HCT116 (cell line): Measurements from ENCODE around the gene NOS1. TPM values are rescaled to one million over a fixed set of nuclear protein-coding genes. Genes with fewer than 3 reads are reported as not detected.

ENCODE experiments used
- ATAC-seq: fragments of 200-7000 bp; cut with Tn5 transposase; 2 replicates; pipeline ENCODE4 v1.9.1; 2020; ENCODE audit warnings: mild to moderate bottlenecking, moderate library complexity
- BruUV-seq: library from RNA; stranded (reverse); fragments of 400-500 nt; replicated peaks from 2 replicates; lab custom pipeline; 2021; lab: Mats Ljungman, UMichigan
- CTCF ChIA-PET: fragments of 300-600 bp; sonication (Branson Sonifier 250); formaldehyde crosslinking; loops from one replicate; lab custom pipeline; 2021; ENCODE audit warnings: antibody characterized with exemption; lab: Charles Lee
- POLR2A ChIA-PET: fragments of 300-600, 350-600 bp; sonication (Branson Sonifier 250); formaldehyde crosslinking; loops from one replicate; lab custom pipeline; 2021; ENCODE audit warnings: antibody characterized with exemption; lab: Charles Lee
- RAD21 ChIA-PET, 2 experiments: fragments of 300-600 bp; sonication (Branson Sonifier 250); formaldehyde crosslinking; loops; one replicate each; lab custom pipeline; 2023; ENCODE audit warnings: low total read pairs in 2 of 2; ENCODE audit not compliant: uncharacterized antibody in 2 of 2, unreplicated experiment in 2 of 2, low non-redundant PET in 1 of 2; lab: Charles Lee
- DNase-seq: peaks from one replicate; pipeline ENCODE4 v3.0.0-alpha.2; 2010; ENCODE audit warnings: low read depth, low spot score
- H2AFZ ChIP-seq: fragments of 200-600 bp; shearing (Covaris generic), sonication (generic); 2 replicates; pipeline ENCODE4 v1.6.1; 2017; ENCODE audit warnings: low read depth, mixed run types, mixed read lengths, antibody characterized with exemption, low read length; ENCODE audit not compliant: poor library complexity, severe bottlenecking
- H3K27ac ChIP-seq: 2 replicates; pipeline ENCODE4 v1.5.1; 2012; ENCODE audit warnings: low read depth, low read length
- H3K27me3 ChIP-seq: fragments of 200-600 bp; sonication (generic); 2 replicates; pipeline ENCODE4 v1.6.1; 2016; ENCODE audit warnings: mixed run types, low read length, mixed read lengths; ENCODE audit not compliant: insufficient read depth
- H3K36me3 ChIP-seq, 2 experiments: fragments of 200-500 bp in 1 of 2; fragments of 200-600 bp in 1 of 2; sonication (Bioruptor generic) in 1 of 2; sonication (generic) in 1 of 2; 2 replicates each; pipeline versions ENCODE4 v1.5.1 to v1.6.1; 2014 to 2016; ENCODE audit warnings: low read length in 2 of 2, inconsistent platforms in 1 of 2, mixed read lengths in 1 of 2, mixed run types in 1 of 2; ENCODE audit not compliant: insufficient read depth in 2 of 2, control insufficient read depth in 1 of 2
- H3K4me1 ChIP-seq, 2 experiments: fragments of 200-600 bp in 1 of 2; sonication (generic) in 1 of 2; 2 replicates each; pipeline versions ENCODE4 v1.5.1 to v1.6.1; 2012 to 2017; ENCODE audit warnings: low read length in 2 of 2, inconsistent platforms in 1 of 2, mild to moderate bottlenecking in 1 of 2, mixed read lengths in 1 of 2, mixed run types in 1 of 2, moderate library complexity in 1 of 2; ENCODE audit not compliant: insufficient read depth in 2 of 2, control insufficient read depth in 1 of 2
- H3K4me2 ChIP-seq: fragments of 200-600 bp; sonication (generic); 2 replicates; pipeline ENCODE4 v1.6.1; 2017; ENCODE audit warnings: mixed run types, low read length, mixed read lengths
- H3K4me3 ChIP-seq, 2 experiments: fragments of 200-600 bp in 1 of 2; sonication (generic) in 1 of 2; replicated peaks in 1 of 2; 2 replicates each; pipeline ENCODE4 v1.5.1; 2011 to 2016; ENCODE audit warnings: low read length in 2 of 2, control low read depth in 1 of 2, low read depth in 1 of 2, mild to moderate bottlenecking in 1 of 2, mixed read lengths in 1 of 2, mixed run types in 1 of 2
- H3K79me2 ChIP-seq: fragments of 200-600 bp; sonication (generic); 2 replicates; pipeline ENCODE4 v1.6.1; 2017; ENCODE audit warnings: mild to moderate bottlenecking, mixed run types, low read length, moderate library complexity, mixed read lengths; ENCODE audit not compliant: insufficient read depth
- H3K9ac ChIP-seq: fragments of 200-600 bp; sonication (generic); 2 replicates; pipeline ENCODE4 v1.6.1; 2016; ENCODE audit warnings: low read length, mixed read lengths
- H3K9me2 ChIP-seq: fragments of 200-600 bp; sonication (generic), shearing (Covaris generic); 2 replicates; pipeline ENCODE4 v1.6.1; 2017; ENCODE audit warnings: mixed run types, mild to moderate bottlenecking, moderate library complexity; ENCODE audit not compliant: insufficient read depth
- H3K9me3 ChIP-seq, 2 experiments: fragments of 200-500 bp in 1 of 2; fragments of 200-600 bp in 1 of 2; sonication (Bioruptor generic) in 1 of 2; sonication (generic) in 1 of 2; 2 replicates each; pipeline ENCODE4 v1.6.1; 2014 to 2017; ENCODE audit warnings: low read length in 2 of 2, mixed read lengths in 2 of 2, inconsistent platforms in 1 of 2, low read depth in 1 of 2, mild to moderate bottlenecking in 1 of 2, mixed run types in 1 of 2, moderate library complexity in 1 of 2; ENCODE audit not compliant: control insufficient read depth in 1 of 2, insufficient read depth in 1 of 2
- H4K20me1 ChIP-seq: fragments of 200-600 bp; sonication (generic), shearing (Covaris generic); 2 replicates; pipeline ENCODE4 v1.6.1; 2017; ENCODE audit warnings: mixed run types, mild to moderate bottlenecking, moderate library complexity; ENCODE audit not compliant: insufficient read depth
- CBX3 ChIP-seq: IDR thresholded peaks from 2 replicates; pipeline ENCODE4 v1.6.1; 2012; ENCODE audit warnings: low read depth
- CEBPB ChIP-seq: IDR thresholded peaks from 2 replicates; pipeline ENCODE4 v1.6.1; 2012; ENCODE audit warnings: low read depth
- EGR1 ChIP-seq: IDR thresholded peaks from 2 replicates; pipeline ENCODE4 v1.6.1; 2012; ENCODE audit warnings: low read depth
- ELF1 ChIP-seq: IDR thresholded peaks from 2 replicates; pipeline ENCODE4 v1.6.1; 2012; ENCODE audit warnings: low read depth, borderline replicate concordance
- EZH2 ChIP-seq: fragments of 200-600 bp; sonication (generic); IDR thresholded peaks from 2 replicates; pipeline ENCODE4 v1.6.1; 2017; ENCODE audit warnings: antibody characterized with exemption, mixed run types
- EZH2phosphoT487 ChIP-seq: fragments of 200-600 bp; IDR thresholded peaks from 2 replicates; pipeline ENCODE4 v1.6.1; 2018; ENCODE audit warnings: antibody characterized with exemption, borderline replicate concordance
- FOSL1 ChIP-seq: IDR thresholded peaks from 2 replicates; pipeline ENCODE4 v1.6.1; 2012; ENCODE audit warnings: low read depth
- RAD21 ChIP-seq: IDR thresholded peaks from 2 replicates; pipeline ENCODE4 v1.6.1; 2012; ENCODE audit warnings: low read depth, mild to moderate bottlenecking
- REST ChIP-seq: IDR thresholded peaks from 2 replicates; pipeline ENCODE4 v1.6.1; 2012; ENCODE audit warnings: low read depth
- SIN3A ChIP-seq: IDR thresholded peaks from 2 replicates; pipeline ENCODE4 v1.6.1; 2012; ENCODE audit warnings: low read depth
- YY1 ChIP-seq: IDR thresholded peaks from 2 replicates; pipeline ENCODE4 v1.6.1; 2011; ENCODE audit warnings: low read length, low read depth, moderate library complexity, mild to moderate bottlenecking; ENCODE audit not compliant: insufficient replicate concordance; ENCODE audit errors: extremely low read depth
- ZNF274 ChIP-seq: fragments of 200-500 bp; sonication (Bioruptor generic); IDR thresholded peaks from 2 replicates; pipeline ENCODE4 v1.6.1; 2014; ENCODE audit warnings: mild to moderate bottlenecking, low read depth, low read length, inconsistent platforms
- intact Hi-C: fragments of 100-400 bp; cut with micrococcal nuclease; formaldehyde crosslinking; loops from 2 replicates; pipeline ENCODE4 v1.10.0; 2022
- total RNA-seq: library from RNA; stranded (reverse); gene quantifications from one replicate; pipeline ENCODE4 v1.2.1, GENCODE V29; 2021; ENCODE audit not compliant: unreplicated experiment

NOS1 gene
- total RNA-seq, 1 experiment from 2014 or later: 0.22 TPM

- no peak for ATAC-seq
Measured at GRCh38 chr12:117361905-117362304, 479 bp upstream of the NOS1 start.

More at GRCh38 chr12:117361905-117362304, 479 bp upstream of the NOS1 start:
- Histone ChIP-seq H3K4me1 (no peaks in the 10 kb centered on the region), H3K27ac (no peak overlapping the region), H3K36me3 (no peaks in the 10 kb centered on the region), H3K9ac (no peak overlapping the region), H3K27me3 (peaks cover 44% of the 10 kb centered on the region), H2AFZ (no peak overlapping the region), H4K20me1 (no peaks in the 10 kb centered on the region), H3K4me2 (no peak overlapping the region), H3K9me3 (no peaks in the 10 kb centered on the region), H3K4me3 (no peak overlapping the region), H3K79me2 (no peaks in the 10 kb centered on the region), H3K9me2 (no peaks in the 10 kb centered on the region)
- POLR2A ChIA-PET: no interaction called here
- intact Hi-C loops: no loop called here
- no TSS peak for BruUV-seq
- no peak for TF ChIP-seq CBX3
- TF ChIP-seq ELF1: no peak
- no peak for TF ChIP-seq EGR1
- no peak for TF ChIP-seq REST
- TF ChIP-seq CEBPB: no peak
- no peak for TF ChIP-seq YY1
- TF ChIP-seq RAD21: no peak
- no peak for TF ChIP-seq EZH2
- TF ChIP-seq SIN3A: no peak
- no peak for TF ChIP-seq EZH2phosphoT487
- TF ChIP-seq FOSL1: no peak
- no peak for TF ChIP-seq ZNF274
- RAD21 ChIA-PET: no interaction called here
- CTCF ChIA-PET: no interaction called here
- DNase-seq: no peak
